H9 (cell line): ENCODE measurements around the gene CRHR2. TPM values are rescaled to one million over a fixed set of nuclear protein-coding genes. Genes with fewer than 3 reads are reported as not detected.
A peak's percentile ranks its signal among the peaks of the same experiment; 100 is the strongest.

ENCODE experiments used
- DNase-seq: peaks from one replicate; pipeline ENCODE4 v3.0.0-alpha.2; 2017
- H2AFZ ChIP-seq: one replicate; pipeline ENCODE4 v1.6.1; 2013; ENCODE audit warnings: mild to moderate bottlenecking, low read length, control low read depth, moderate library complexity
- H2AK5ac ChIP-seq: 2 replicates; pipeline ENCODE4 v1.6.1; 2013; ENCODE audit warnings: low read length, control low read depth, mixed read lengths; ENCODE audit not compliant: insufficient read length
- H2BK120ac ChIP-seq: one replicate; pipeline ENCODE4 v1.6.1; 2013; ENCODE audit warnings: low read depth, mild to moderate bottlenecking, low read length, control low read depth, inconsistent platforms; ENCODE audit not compliant: poor library complexity, severe bottlenecking
- H2BK12ac ChIP-seq: 2 replicates; pipeline ENCODE4 v1.6.1; 2013; ENCODE audit warnings: low read length, control low read depth, mixed read lengths, low read depth; ENCODE audit not compliant: insufficient read length
- H2BK15ac ChIP-seq: 2 replicates; pipeline ENCODE4 v1.6.1; 2013; ENCODE audit warnings: low read depth, low read length, control low read depth
- H2BK20ac ChIP-seq: one replicate; pipeline ENCODE4 v1.6.1; 2013; ENCODE audit warnings: low read depth, mild to moderate bottlenecking, low read length, control low read depth, inconsistent platforms; ENCODE audit not compliant: poor library complexity, severe bottlenecking
- H2BK5ac ChIP-seq: 2 replicates; pipeline ENCODE4 v1.6.1; 2013; ENCODE audit warnings: low read length, control low read depth, mixed read lengths; ENCODE audit not compliant: insufficient read length
- H3K14ac ChIP-seq: 2 replicates; pipeline ENCODE4 v1.6.1; 2013; ENCODE audit warnings: low read length, control low read depth; ENCODE audit not compliant: insufficient read depth
- H3K18ac ChIP-seq: 2 replicates; pipeline ENCODE4 v1.6.1; 2013; ENCODE audit warnings: low read depth, mild to moderate bottlenecking, mixed read lengths, low read length, control low read depth; ENCODE audit not compliant: insufficient read length
- H3K23ac ChIP-seq: 2 replicates; pipeline ENCODE4 v1.6.1; 2013; ENCODE audit warnings: low read length, control low read depth, mixed read lengths, low read depth; ENCODE audit not compliant: insufficient read length
- H3K23me2 ChIP-seq: 2 replicates; pipeline ENCODE4 v1.6.1; 2013; ENCODE audit warnings: low read depth, mild to moderate bottlenecking, mixed read lengths, low read length, control low read depth; ENCODE audit not compliant: insufficient read length, poor library complexity, severe bottlenecking
- H3K27ac ChIP-seq: 2 replicates; pipeline ENCODE4 v1.5.1; 2013; ENCODE audit warnings: low read length, control low read depth, mixed read lengths, low read depth; ENCODE audit not compliant: insufficient read length
- H3K27me3 ChIP-seq: 2 replicates; pipeline ENCODE4 v1.6.1; 2013; ENCODE audit warnings: low read length, control low read depth, inconsistent platforms; ENCODE audit not compliant: insufficient read depth
- H3K4ac ChIP-seq: 2 replicates; pipeline ENCODE4 v1.6.1; 2013; ENCODE audit warnings: low read depth, mild to moderate bottlenecking, control low read depth, inconsistent platforms, low read length, moderate library complexity
- H3K4me1 ChIP-seq: 2 replicates; pipeline ENCODE4 v1.6.1; 2013; ENCODE audit warnings: low read length, control low read depth, inconsistent platforms; ENCODE audit not compliant: insufficient read depth
- H3K4me2 ChIP-seq: 2 replicates; pipeline ENCODE4 v1.6.1; 2013; ENCODE audit warnings: low read length, control low read depth, mixed read lengths; ENCODE audit not compliant: insufficient read length, insufficient read depth
- H3K56ac ChIP-seq: 2 replicates; pipeline ENCODE4 v1.6.1; 2013; ENCODE audit warnings: low read depth, mild to moderate bottlenecking, mixed read lengths, low read length, control low read depth; ENCODE audit not compliant: insufficient read length
- H3K79me1 ChIP-seq: 2 replicates; pipeline ENCODE4 v1.6.1; 2013; ENCODE audit warnings: low read depth, mild to moderate bottlenecking, moderate library complexity, low read length, control low read depth, inconsistent platforms; ENCODE audit not compliant: insufficient read depth, poor library complexity, severe bottlenecking
- H3K79me2 ChIP-seq: 2 replicates; pipeline ENCODE4 v1.6.1; 2013; ENCODE audit warnings: low read length, control low read depth, inconsistent platforms; ENCODE audit not compliant: insufficient read depth
- H3K9ac ChIP-seq: 2 replicates; pipeline ENCODE4 v1.6.1; 2013; ENCODE audit warnings: low read length, control low read depth, mixed read lengths; ENCODE audit not compliant: insufficient read length; ENCODE audit errors: extremely low read depth
- H3K9me3 ChIP-seq: one replicate; pipeline ENCODE4 v1.6.1; 2013; ENCODE audit warnings: low read depth, low read length, inconsistent platforms; ENCODE audit not compliant: control insufficient read depth
- H3T11ph ChIP-seq: one replicate; pipeline ENCODE4 v1.6.1; 2013; ENCODE audit warnings: mild to moderate bottlenecking, low read length, control low read depth, inconsistent platforms
- H4K20me1 ChIP-seq: one replicate; pipeline ENCODE4 v1.6.1; 2013; ENCODE audit not compliant: control insufficient read depth, insufficient read length, insufficient read depth
- H4K5ac ChIP-seq: 2 replicates; pipeline ENCODE4 v1.6.1; 2013; ENCODE audit warnings: low read depth, mild to moderate bottlenecking, mixed read lengths, low read length, control low read depth; ENCODE audit not compliant: insufficient read length
- H4K8ac ChIP-seq: replicated peaks from 2 replicates; pipeline ENCODE4 v1.6.1; 2013; ENCODE audit warnings: low read length, control low read depth, mixed read lengths, low read depth; ENCODE audit not compliant: insufficient read length
- H4K91ac ChIP-seq: 2 replicates; pipeline ENCODE4 v1.6.1; 2013; ENCODE audit warnings: low read depth, mild to moderate bottlenecking, moderate library complexity, mixed read lengths, low read length, control low read depth; ENCODE audit not compliant: insufficient read length
- H3K27ac Mint-ChIP-seq, 3 experiments: 2 replicates in 2 of 3; 3 replicates in 1 of 3; pipeline ENCODE4 v1.8.0; 2020 to 2021; ENCODE audit warnings: mixed read lengths in 3 of 3, mild to moderate bottlenecking in 1 of 3, moderate library complexity in 1 of 3
- H3K27me3 Mint-ChIP-seq: 2 replicates; pipeline ENCODE4 v1.8.0; 2021; ENCODE audit warnings: low read depth, mild to moderate bottlenecking, moderate library complexity, mixed read lengths
- H3K36me3 Mint-ChIP-seq, 3 experiments: 2 replicates in 2 of 3; 3 replicates in 1 of 3; pipeline ENCODE4 v1.8.0; 2020 to 2021; ENCODE audit warnings: low read depth in 3 of 3, mixed read lengths in 3 of 3; ENCODE audit not compliant: insufficient read depth in 1 of 3
- H3K4me1 Mint-ChIP-seq, 2 experiments: 2 replicates each; pipeline ENCODE4 v1.8.0; 2020; ENCODE audit warnings: mixed read lengths in 2 of 2
- H3K4me3 Mint-ChIP-seq, 2 experiments: 2 replicates in 1 of 2; 3 replicates in 1 of 2; pipeline ENCODE4 v1.8.0; 2020 to 2021; ENCODE audit warnings: mild to moderate bottlenecking in 2 of 2, mixed read lengths in 2 of 2, moderate library complexity in 1 of 2
- H3K9me3 Mint-ChIP-seq, 2 experiments: 2 replicates in 1 of 2; 3 replicates in 1 of 2; pipeline ENCODE4 v1.8.0; 2020; ENCODE audit warnings: mild to moderate bottlenecking in 2 of 2, mixed read lengths in 2 of 2, moderate library complexity in 1 of 2
- CTCF ChIP-seq: fragments of 200-600 bp; sonication (generic); conservative IDR thresholded peaks from 3 replicates; pipeline ENCODE4 v1.8.0; 2021; ENCODE audit warnings: antibody characterized with exemption, mild to moderate bottlenecking
- WGBS: extraction: QIAGEN DNeasy Blood & Tissue Kit; methylation state at CpG from one replicate; pipeline ENCODE4 v1.1.7; 2013; ENCODE audit warnings: missing lambda C conversion rate, low lambda C conversion rate, mixed read lengths; ENCODE audit not compliant: insufficient read length; ENCODE audit errors: extremely low coverage; 5-methylcytosine and 5-hydroxymethylcytosine counted together
- total RNA-seq: library from RNA; stranded (reverse); gene quantifications from 2 replicates; pipeline ENCODE4 v1.2.1, GENCODE V29; 2021

Gene CRHR2
- total RNA-seq, 1 experiment from 2014 or later, result 0.07 TPM

GRCh38 chr7:30649717-30650420, 32.4 kb downstream of the CRHR2 start:
- no peak overlapping the region; a peak in 1 of 7 replicates for H3K27ac Mint-ChIP-seq
- no peaks in the 10 kb centered on the region for H3K27me3 ChIP-seq
- H3K56ac ChIP-seq, result no peak overlapping the region
- no peaks in the 10 kb centered on the region for H3K79me2 ChIP-seq
- no peak overlapping the region for H3K9ac ChIP-seq
- H4K5ac ChIP-seq, result no peak overlapping the region
- H3K14ac ChIP-seq, result no peak overlapping the region
- no peak overlapping the region for H2BK5ac ChIP-seq
- no peak overlapping the region for H3T11ph ChIP-seq
- H3K27me3 Mint-ChIP-seq, result no peaks in the 10 kb centered on the region
- H2BK15ac ChIP-seq, result no peak overlapping the region
- no peak overlapping the region for H2AFZ ChIP-seq
- TF ChIP-seq CTCF, result no peak
- H3K9me3 ChIP-seq, result no peaks in the 10 kb centered on the region
- H3K23me2 ChIP-seq, result no peaks in the 10 kb centered on the region
- peaks cover 8 to 25% (median 22%) of the 10 kb centered on the region in 3 experiments; a peak in 6 of 7 replicates for H3K36me3 Mint-ChIP-seq
- H4K8ac ChIP-seq, result no peak overlapping the region
- H3K4me1 ChIP-seq, result no peaks in the 10 kb centered on the region
- H2BK12ac ChIP-seq, result no peak overlapping the region
- no peak overlapping the region for H3K4me3 Mint-ChIP-seq
- no peak overlapping the region for H4K91ac ChIP-seq
- H3K9me3 Mint-ChIP-seq, result no peaks in the 10 kb centered on the region; a peak in 1 of 5 replicates
- H2BK120ac ChIP-seq, result no peak overlapping the region
- H3K4me2 ChIP-seq, result no peak overlapping the region
- no peak overlapping the region for H2BK20ac ChIP-seq
- no peaks in the 10 kb centered on the region for H4K20me1 ChIP-seq
- H3K4me1 Mint-ChIP-seq, result peaks cover 17 to 20% of the 10 kb centered on the region in 2 experiments
- H3K79me1 ChIP-seq, result no peaks in the 10 kb centered on the region
- H3K4ac ChIP-seq, result no peak overlapping the region
- H3K27ac ChIP-seq, result no peak overlapping the region
- H3K23ac ChIP-seq, result no peak overlapping the region
- DNase-seq, result peak; percentile 23
- no CpG with 5 or more reads among the region's 13 CpGs for WGBS
- no peak overlapping the region for H2AK5ac ChIP-seq
- no peak overlapping the region for H3K18ac ChIP-seq
